CD4-positive, CD25-positive, alpha-beta regulatory T cell (primary cell): ENCODE data around the gene POLG2. TPM values are rescaled to one million over a fixed set of nuclear protein-coding genes. Genes with fewer than 3 reads are reported as not detected.
"Not testable (repeated sequence)": the region's sequence is repeated elsewhere in the genome, so short reads cannot be mapped to it uniquely, and the experiment has no call there.

Experiments
- ATAC-seq, 2 donors: fragments of 150-1000 bp; cut with Tn5 transposase; one replicate each; pipeline ENCODE4 v1.10.0; 2021; ENCODE audit warnings: low read depth in 2 of 2, moderate number of reproducible peaks in 2 of 2, moderate library complexity in 1 of 2
- DNase-seq, 3 donors: peaks; one replicate each; pipeline versions ENCODE4 v3.0.0 to v3.0.0-alpha.2; 2012 to 2022; ENCODE audit warnings: mixed read lengths in 1 of 3
- H3K27ac ChIP-seq: one replicate; pipeline ENCODE4 v1.7.0; 2013; ENCODE audit warnings: mild to moderate bottlenecking, low read length; ENCODE audit not compliant: insufficient read depth, poor library complexity, severe bottlenecking
- H3K27me3 ChIP-seq: one replicate; pipeline ENCODE4 v1.7.0; 2013; ENCODE audit warnings: low read length; ENCODE audit not compliant: control insufficient read depth, insufficient read depth
- H3K36me3 ChIP-seq: one replicate; pipeline ENCODE4 v1.7.0; 2013; ENCODE audit warnings: mild to moderate bottlenecking, low read length, moderate library complexity; ENCODE audit not compliant: control insufficient read depth, insufficient read depth
- H3K4me1 ChIP-seq: 2 replicates; pipeline ENCODE4 v1.7.0; 2013; ENCODE audit warnings: mild to moderate bottlenecking, low read length; ENCODE audit not compliant: insufficient read depth, control insufficient read depth, poor library complexity, severe bottlenecking
- H3K4me3 ChIP-seq: one replicate; pipeline ENCODE4 v1.7.0; 2013; ENCODE audit warnings: low read depth, mild to moderate bottlenecking, low read length, moderate library complexity
- H3K9me3 ChIP-seq, 2 experiments: 1 replicate in 1 of 2; 2 replicates in 1 of 2; pipeline ENCODE4 v1.7.0; 2013; ENCODE audit warnings: low read length in 2 of 2, mild to moderate bottlenecking in 1 of 2, moderate library complexity in 1 of 2; ENCODE audit not compliant: control insufficient read depth in 2 of 2
- H3K27ac Mint-ChIP-seq, 3 donors: one replicate each; pipeline ENCODE4 v1.8.0; 2020 to 2022; ENCODE audit warnings: mild to moderate bottlenecking in 3 of 3, mixed read lengths in 3 of 3, moderate library complexity in 2 of 3
- H3K27me3 Mint-ChIP-seq: one replicate; pipeline ENCODE4 v1.8.0; 2022; ENCODE audit warnings: mild to moderate bottlenecking, mixed read lengths
- H3K36me3 Mint-ChIP-seq: one replicate; pipeline ENCODE4 v1.8.0; 2020; ENCODE audit warnings: mixed read lengths
- H3K4me1 Mint-ChIP-seq, 4 donors: one replicate each; pipeline ENCODE4 v1.8.0; 2020 to 2022; ENCODE audit warnings: mixed read lengths in 4 of 4, mild to moderate bottlenecking in 1 of 4
- H3K4me3 Mint-ChIP-seq, 4 donors: one replicate each; pipeline ENCODE4 v1.8.0; 2020 to 2022; ENCODE audit warnings: mild to moderate bottlenecking in 4 of 4, mixed read lengths in 4 of 4, moderate library complexity in 3 of 4
- H3K9me3 Mint-ChIP-seq, 7 donors: one replicate each; pipeline ENCODE4 v1.8.0; 2020 to 2022; ENCODE audit warnings: mixed read lengths in 7 of 7, mild to moderate bottlenecking in 3 of 7, moderate library complexity in 2 of 7
- polyA plus RNA-seq, 4 donors: library from polyadenylated mRNA; unstranded; fragments of 300-500 nt; fragmentation: Illumina TruSeq; gene quantifications; one replicate each; pipeline ENCODE4 v1.2.3, GENCODE V29; 2021
- total RNA-seq: library from RNA; stranded (reverse); gene quantifications from one replicate; pipeline ENCODE4 v1.2.3, GENCODE V29; 2022

The POLG2 gene
- total and polyA plus RNA-seq, 5 donors from 2014 or later = 10.2 to 49.3 (median 10.2) TPM

DNA sequence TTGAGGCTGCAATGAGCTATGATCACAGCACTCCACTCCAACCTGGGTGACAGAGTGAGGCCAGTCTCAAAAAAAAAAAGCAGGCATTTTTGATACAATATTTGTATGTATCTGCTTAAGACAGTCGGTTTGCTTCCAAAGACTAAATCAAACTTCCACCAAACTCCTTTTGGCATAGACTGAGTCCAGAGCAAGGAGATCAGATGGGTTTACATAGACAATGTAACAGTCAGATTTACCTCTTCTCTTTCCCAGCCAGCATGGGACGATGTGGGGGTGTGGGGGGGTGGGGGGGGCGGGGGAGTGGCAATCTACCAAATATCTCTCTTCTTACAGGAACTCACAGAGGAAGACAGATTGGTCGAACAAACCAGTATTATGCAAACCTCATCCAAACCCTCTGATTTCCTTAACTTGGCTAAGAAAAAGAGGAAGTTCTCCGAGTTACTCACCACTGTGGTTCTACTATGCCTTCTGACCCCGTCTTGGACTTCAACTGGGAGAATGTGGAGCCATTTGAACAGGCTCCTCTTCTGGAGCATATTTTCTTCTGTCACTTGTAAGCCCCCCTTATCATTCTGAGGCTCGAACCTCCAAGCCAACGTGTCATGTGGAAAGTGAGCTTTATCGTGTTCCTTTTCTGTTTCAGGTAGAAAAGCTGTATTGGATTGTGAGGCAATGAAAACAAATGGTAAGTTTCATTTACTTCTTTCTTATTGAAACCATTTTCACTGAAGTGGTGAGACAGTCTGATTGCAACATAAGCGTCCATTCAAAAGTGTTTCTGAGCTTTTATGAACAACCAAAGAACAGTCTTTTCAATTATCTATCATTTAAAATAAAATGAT lies 48.0 kb downstream of the POLG2 start, which contains the start of gene MILR1:
Gene MILR1, plus strand, starts transcription at position 451 of the 848 bp plus-strand sequence. Its CDS starts 54 bp downstream, at position 505.
- ATAC-seq (peak in 1 of 2 donors; percentile 43), DNase-seq (no peak)
- no peak within 1 kb of the TSS for H3K27ac ChIP-seq
- H3K9me3 Mint-ChIP-seq = peaks cover 0 to 1% (median 0%) of the 10 kb centered on the region in 7 donors
- H3K4me3 Mint-ChIP-seq = no peak within 1 kb of the TSS
- no peaks in the 10 kb centered on the region for H3K9me3 ChIP-seq
- H3K36me3 ChIP-seq = no peaks in the 10 kb centered on the region
- H3K27me3 ChIP-seq = no peaks in the 10 kb centered on the region
- H3K27ac Mint-ChIP-seq = peak within 1 kb of the TSS in 1 of 3 donors; percentile 55
- H3K4me3 ChIP-seq = no peak within 1 kb of the TSS
- H3K4me1 ChIP-seq = no peaks in the 10 kb centered on the region
- peaks cover 0 to 4% (median under 1%) of the 10 kb centered on the region in 4 donors for H3K4me1 Mint-ChIP-seq
- H3K36me3 Mint-ChIP-seq = no peaks in the 10 kb centered on the region
- H3K27me3 Mint-ChIP-seq = peaks cover 14% of the 10 kb centered on the region

- peaks cover 3% of the 10 kb centered on the region for H3K4me1 ChIP-seq
- Mint-ChIP-seq H3K9me3 (no peaks in the 10 kb centered on the region), H3K27me3 (peaks cover 9% of the 10 kb centered on the region), H3K27ac (no peak overlapping the region), H3K4me1 (peaks cover 2 to 7% (median 4%) of the 10 kb centered on the region in 4 donors), H3K4me3 (no peak overlapping the region), H3K36me3 (no peaks in the 10 kb centered on the region)
- ATAC-seq = no peak
- H3K27ac ChIP-seq = no peak overlapping the region
- H3K9me3 ChIP-seq = no peaks in the 10 kb centered on the region
- DNase-seq = no peak
- no peak overlapping the region for H3K4me3 ChIP-seq
- no peaks in the 10 kb centered on the region for H3K36me3 ChIP-seq
- no peaks in the 10 kb centered on the region for H3K27me3 ChIP-seq
Measured at GRCh38 chr17:64447526-64447925, 49.3 kb downstream of the POLG2 start.

DNA sequence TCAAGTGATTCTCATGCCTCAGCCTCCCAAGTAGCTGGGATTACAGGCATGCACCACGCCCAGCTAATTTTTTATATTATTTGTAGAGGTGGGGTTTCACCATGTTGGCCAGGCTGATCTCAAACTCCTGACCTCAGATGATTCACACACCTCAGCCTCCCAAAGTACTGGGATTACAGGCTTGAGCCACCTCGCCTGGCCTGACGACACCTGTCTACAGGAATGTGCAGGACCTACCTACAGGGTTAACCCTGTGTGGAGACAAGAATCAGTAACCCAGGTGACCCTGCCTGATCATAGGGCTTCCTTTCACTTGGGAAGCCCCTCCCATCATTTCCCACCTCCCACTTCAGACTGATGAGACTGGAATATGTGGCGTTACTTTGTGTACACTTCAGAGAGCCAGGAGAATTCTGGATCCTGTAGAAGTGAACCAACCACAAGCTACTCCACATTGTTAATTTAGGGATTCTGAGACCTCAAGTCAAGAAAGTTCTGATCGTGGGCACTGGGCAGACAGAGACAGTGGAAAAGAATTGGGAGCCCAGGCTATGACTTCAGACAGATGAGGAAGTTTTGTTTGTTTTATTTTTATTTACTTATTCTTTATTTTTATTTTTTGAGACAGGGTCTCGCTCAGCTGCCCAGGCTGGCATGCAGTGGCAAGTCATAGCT lies 53.6 kb downstream of the POLG2 start:
- H3K9me3 ChIP-seq = peaks cover 4 to 9% of the 10 kb centered on the region in 2 experiments
- H3K27ac Mint-ChIP-seq = no peak overlapping the region
- H3K4me3 Mint-ChIP-seq = no peak overlapping the region
- H3K27ac ChIP-seq = no peak overlapping the region
- H3K4me1 ChIP-seq = peaks cover 11% of the 10 kb centered on the region
- peaks cover 0 to 11% (median 7%) of the 10 kb centered on the region in 7 donors for H3K9me3 Mint-ChIP-seq
- H3K4me1 Mint-ChIP-seq = peaks cover 7 to 15% (median 11%) of the 10 kb centered on the region in 4 donors
- H3K27me3 ChIP-seq = no peaks in the 10 kb centered on the region
- no peaks in the 10 kb centered on the region for H3K36me3 ChIP-seq
- DNase-seq (no peak), ATAC-seq (no peak)
- peaks cover 5% of the 10 kb centered on the region for H3K27me3 Mint-ChIP-seq
- H3K36me3 Mint-ChIP-seq = peaks cover 3% of the 10 kb centered on the region
- no peak overlapping the region for H3K4me3 ChIP-seq

DNA sequence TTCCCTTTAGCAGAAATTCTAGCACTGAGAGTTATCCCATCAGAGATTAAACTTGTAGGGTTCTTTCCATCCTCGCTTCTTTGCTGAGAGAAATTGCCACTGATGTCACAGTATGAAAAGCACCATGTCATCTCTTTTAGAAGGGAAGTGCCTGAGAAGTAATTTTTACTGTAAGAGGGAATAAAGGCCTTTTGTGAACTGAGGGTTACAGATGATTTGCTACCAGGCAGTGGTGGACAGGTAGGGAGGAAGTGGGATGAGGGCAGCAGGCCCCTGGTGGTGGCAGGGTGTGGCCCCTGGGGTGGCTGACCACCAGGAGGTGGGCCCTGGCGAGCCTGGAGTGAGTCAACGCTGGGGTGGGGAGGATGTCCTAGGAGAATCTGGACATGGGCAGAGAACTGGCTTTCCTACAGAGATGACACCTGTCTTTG lies 54.3 kb downstream of the POLG2 start:
- Mint-ChIP-seq H3K27ac (peak overlapping the region; percentile 26 to 54 (median 31)), H3K27me3 (peaks cover 5% of the 10 kb centered on the region), H3K9me3 (peaks cover 0 to 13% (median 7%) of the 10 kb centered on the region in 7 donors), H3K4me3 (peak overlapping the region in 2 of 4 donors; percentile 66 to 75), H3K36me3 (peaks cover 3% of the 10 kb centered on the region), H3K4me1 (peaks cover 7 to 15% (median 11%) of the 10 kb centered on the region in 4 donors)
- H3K27me3 ChIP-seq = no peaks in the 10 kb centered on the region
- no peaks in the 10 kb centered on the region for H3K36me3 ChIP-seq
- peaks cover 10 to 16% of the 10 kb centered on the region in 2 experiments for H3K9me3 ChIP-seq
- peaks cover 11% of the 10 kb centered on the region for H3K4me1 ChIP-seq
- H3K4me3 ChIP-seq = peak overlapping the region; percentile 32
- H3K27ac ChIP-seq = no peak overlapping the region
- DNase-seq (peak in 1 of 3 donors; percentile 9), ATAC-seq (peak in 1 of 2 donors; percentile 37)

GRCh38 chr17:64441772-64442540 lies 54.9 kb downstream of the POLG2 start:
- H3K27ac Mint-ChIP-seq = peak overlapping the region in 2 of 3 donors; percentile 31 to 54
- peaks cover 11% of the 10 kb centered on the region for H3K4me1 ChIP-seq
- H3K9me3 ChIP-seq = peaks cover 16 to 22% of the 10 kb centered on the region in 2 experiments
- H3K36me3 ChIP-seq = no peaks in the 10 kb centered on the region
- peaks cover 3% of the 10 kb centered on the region for H3K36me3 Mint-ChIP-seq
- peak; percentile 31 to 34 for ATAC-seq
- H3K4me3 Mint-ChIP-seq = peak overlapping the region in 3 of 4 donors; percentile 61 to 75 (median 66)
- peaks cover 3% of the 10 kb centered on the region for H3K27me3 ChIP-seq
- H3K27ac ChIP-seq = no peak overlapping the region
- peak in 1 of 3 donors; percentile 46 for DNase-seq
- peak overlapping the region; percentile 32 for H3K4me3 ChIP-seq
- H3K27me3 Mint-ChIP-seq = no peaks in the 10 kb centered on the region
- peaks cover 0 to 19% (median 10%) of the 10 kb centered on the region in 7 donors for H3K9me3 Mint-ChIP-seq
- peaks cover 7 to 15% (median 11%) of the 10 kb centered on the region in 4 donors for H3K4me1 Mint-ChIP-seq

DNA sequence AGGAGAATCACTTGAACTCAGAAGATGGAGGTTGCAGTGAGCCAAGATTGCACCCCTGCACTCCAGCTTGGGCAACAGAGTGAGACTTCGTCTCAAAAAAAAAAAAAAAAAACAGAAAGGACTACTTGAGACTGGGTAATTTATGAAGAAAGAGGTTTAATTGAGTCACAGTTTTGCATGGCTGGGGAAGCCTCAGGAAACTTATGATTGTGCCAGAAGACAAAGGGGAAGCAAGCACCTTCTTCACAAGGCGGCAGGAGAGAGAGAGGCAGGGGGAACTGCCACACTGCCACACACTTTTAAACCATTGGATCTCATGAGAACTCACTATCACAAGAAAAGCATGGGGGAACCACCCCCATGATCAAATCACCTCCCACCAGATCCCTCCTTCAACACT lies 56.9 kb downstream of the POLG2 start:
- ATAC-seq (no peak), DNase-seq (no peak)
- Mint-ChIP-seq H3K36me3 (peaks cover 3% of the 10 kb centered on the region), H3K27ac (peak overlapping the region in 1 of 3 donors; percentile 68), H3K27me3 (peaks cover 4% of the 10 kb centered on the region), H3K4me3 (no peak overlapping the region), H3K9me3 (peaks cover 0 to 24% (median 13%) of the 10 kb centered on the region in 7 donors), H3K4me1 (peaks cover 7 to 15% (median 11%) of the 10 kb centered on the region in 4 donors)
- H3K4me3 ChIP-seq = no peak overlapping the region
- peaks cover 3% of the 10 kb centered on the region for H3K27me3 ChIP-seq
- no peaks in the 10 kb centered on the region for H3K36me3 ChIP-seq
- H3K4me1 ChIP-seq = peaks cover 11% of the 10 kb centered on the region
- H3K27ac ChIP-seq = no peak overlapping the region
- peaks cover 17 to 23% of the 10 kb centered on the region in 2 experiments for H3K9me3 ChIP-seq

DNA sequence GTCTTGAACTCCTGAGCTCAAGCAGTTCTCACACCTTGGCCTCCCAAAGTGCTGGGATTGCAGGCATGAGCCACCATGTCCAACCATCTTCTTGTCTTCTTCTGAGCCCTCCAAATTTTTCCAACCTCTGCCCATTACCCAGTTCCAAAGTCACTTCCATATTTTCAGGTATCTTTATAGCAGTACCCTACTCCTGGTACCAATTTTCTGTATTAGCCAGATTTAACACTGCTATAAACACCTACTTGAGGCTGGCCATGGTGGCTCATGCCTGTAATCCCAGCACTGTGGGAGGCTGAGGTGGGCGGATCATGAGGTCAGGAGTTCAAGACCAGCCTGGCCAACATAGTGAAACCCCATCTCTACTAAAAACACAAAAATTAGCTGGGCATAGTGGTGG lies 57.3 kb downstream of the POLG2 start:
- H3K27ac Mint-ChIP-seq, H3K27me3 Mint-ChIP-seq, H3K27ac ChIP-seq, DNase-seq, ATAC-seq, H3K4me3 Mint-ChIP-seq, H3K36me3 ChIP-seq, H3K36me3 Mint-ChIP-seq, H3K4me3 ChIP-seq, H3K27me3 ChIP-seq: not testable (repeated sequence)
- peaks cover 17 to 23% of the 10 kb centered on the region in 2 experiments for H3K9me3 ChIP-seq
- Mint-ChIP-seq H3K4me1 (peaks cover 7 to 15% (median 11%) of the 10 kb centered on the region in 4 donors), H3K9me3 (peaks cover 0 to 24% (median 13%) of the 10 kb centered on the region in 7 donors)
- peaks cover 11% of the 10 kb centered on the region for H3K4me1 ChIP-seq
